Measurements from ENCODE around the gene TPX2. TPM values are rescaled to one million over a fixed set of nuclear protein-coding genes. Genes with fewer than 3 reads are reported as not detected.

The TPX2 gene
- total and polyA plus RNA-seq, 2 donors from 2014 or later: 0.47 to 1.4 TPM

- H3K36me3 ChIP-seq (ENCODE audit: control insufficient read depth in 2 of 3, insufficient read depth in 3 of 3, low read length in 3 of 3): no peaks in the 10 kb centered on the region
- no peak overlapping the region for H3K4me3 ChIP-seq (ENCODE audit: low read length in 3 of 3)
- FAIRE-seq (no peak), DNase-seq (peak in 4 of 5 donors; percentile 77 to 86 (median 82))
- peak; percentile 77 for TF ChIP-seq CTCF (IDR thresholded peaks at IDR 0.05; ENCODE audit: borderline replicate concordance, extremely low read depth, insufficient read depth)
- H3K9ac ChIP-seq (ENCODE audit: low read length in 3 of 3): no peak overlapping the region
- H3K9me3 ChIP-seq (ENCODE audit: control insufficient read depth in 2 of 3, insufficient read depth in 1 of 3, low read length in 3 of 3): no peaks in the 10 kb centered on the region
- no peak overlapping the region for H3K27ac ChIP-seq (ENCODE audit: low read depth in 2 of 2, low read length in 2 of 2)
- H3K27me3 ChIP-seq (ENCODE audit: control insufficient read depth, insufficient read depth, low read length): no peaks in the 10 kb centered on the region
- H3K4me1 ChIP-seq (ENCODE audit: control insufficient read depth in 2 of 3, insufficient read depth in 2 of 3, low read depth in 1 of 3, low read length in 3 of 3): peaks cover 0 to 14% (median 6%) of the 10 kb centered on the region in 3 donors
- intact Hi-C loops (cut with DNase I): no loop called here
These were observed 94.2 kb downstream of the TPX2 start for GRCh38 chr20:31833130-31833930.

- intact Hi-C loops (cut with DNase I): no loop called here
- Histone ChIP-seq H3K27me3 (ENCODE audit: control insufficient read depth, insufficient read depth, low read length) (no peaks in the 10 kb centered on the region), H3K4me3 (ENCODE audit: low read length in 3 of 3) (no peak overlapping the region), H3K36me3 (ENCODE audit: control insufficient read depth in 2 of 3, insufficient read depth in 3 of 3, low read length in 3 of 3) (no peaks in the 10 kb centered on the region), H3K9ac (ENCODE audit: low read length in 3 of 3) (no peak overlapping the region), H3K9me3 (ENCODE audit: control insufficient read depth in 2 of 3, insufficient read depth in 1 of 3, low read length in 3 of 3) (no peaks in the 10 kb centered on the region), H3K4me1 (ENCODE audit: control insufficient read depth in 2 of 3, insufficient read depth in 2 of 3, low read depth in 1 of 3, low read length in 3 of 3) (peaks cover 0 to 15% (median 6%) of the 10 kb centered on the region in 3 donors), H3K27ac (ENCODE audit: low read depth in 2 of 2, low read length in 2 of 2) (no peak overlapping the region)
- TF ChIP-seq CTCF (IDR thresholded peaks at IDR 0.05; ENCODE audit: borderline replicate concordance, extremely low read depth, insufficient read depth): no peak
- DNase-seq (peak in 1 of 5 donors; percentile 53), FAIRE-seq (no peak)
These were observed 94.9 kb downstream of the TPX2 start for GRCh38 chr20:31833931-31834521.

- H3K9me3 ChIP-seq (ENCODE audit: control insufficient read depth in 2 of 3, insufficient read depth in 1 of 3, low read length in 3 of 3): no peaks in the 10 kb centered on the region
- intact Hi-C loops (cut with DNase I): no loop called here
- no peak overlapping the region for H3K27ac ChIP-seq (ENCODE audit: low read depth in 2 of 2, low read length in 2 of 2)
- H3K9ac ChIP-seq (ENCODE audit: low read length in 3 of 3): no peak overlapping the region
- DNase-seq: peak in 1 of 5 donors; percentile 34
- no peaks in the 10 kb centered on the region for H3K27me3 ChIP-seq (ENCODE audit: control insufficient read depth, insufficient read depth, low read length)
- H3K4me1 ChIP-seq (ENCODE audit: control insufficient read depth in 2 of 3, insufficient read depth in 2 of 3, low read depth in 1 of 3, low read length in 3 of 3): peaks cover 0 to 18% (median 6%) of the 10 kb centered on the region in 3 donors
- no peaks in the 10 kb centered on the region for H3K36me3 ChIP-seq (ENCODE audit: control insufficient read depth in 2 of 3, insufficient read depth in 3 of 3, low read length in 3 of 3)
- no peak for FAIRE-seq
- no peak overlapping the region for H3K4me3 ChIP-seq (ENCODE audit: low read length in 3 of 3)
- TF ChIP-seq CTCF (IDR thresholded peaks at IDR 0.05; ENCODE audit: borderline replicate concordance, extremely low read depth, insufficient read depth): no peak
These were observed 96.5 kb downstream of the TPX2 start for GRCh38 chr20:31835554-31835953.

All from kidney (tissue), 14 donors.